ENCODE data around the gene ACTN1. TPM values are rescaled to one million over a fixed set of nuclear protein-coding genes. Genes with fewer than 3 reads are reported as not detected.

The ACTN1 gene
- total and polyA plus RNA-seq, 3 donors from 2014 or later = 51.0 to 82.3 (median 69.5) TPM

DNA sequence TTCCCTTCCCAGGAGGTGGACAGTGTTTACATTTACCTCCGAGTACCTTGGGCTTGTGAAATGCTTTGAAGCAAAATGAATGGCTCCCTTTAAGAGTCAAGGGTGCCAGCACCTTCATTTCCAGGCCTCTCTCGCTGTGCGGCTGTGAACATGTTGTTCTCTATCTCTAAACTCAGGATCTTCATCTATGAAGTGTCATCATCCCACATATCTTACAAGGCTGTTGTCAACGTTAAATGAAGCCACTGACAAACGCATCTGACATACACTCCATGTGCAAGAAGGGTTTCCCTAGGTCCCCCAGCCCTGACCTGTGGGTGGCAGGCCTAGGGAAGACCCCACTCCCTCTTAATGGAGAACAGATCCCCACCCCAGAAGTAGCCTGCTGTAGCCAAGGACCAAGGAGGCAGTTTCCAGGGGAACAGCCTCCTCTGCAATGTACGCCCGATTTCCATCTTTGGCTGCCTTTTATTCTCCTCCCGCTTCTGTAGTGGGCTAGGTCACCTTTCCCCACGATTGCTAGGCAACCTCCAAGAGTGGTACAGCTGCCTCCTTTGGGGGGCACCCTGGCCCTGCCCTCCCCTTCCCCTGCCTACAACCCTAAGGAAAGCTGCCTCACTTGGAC, 7.6 kb downstream of the ACTN1 start:
- no peaks in the 10 kb centered on the region for H3K9me3 ChIP-seq
- H3K36me3 ChIP-seq (ENCODE audit: low read depth, missing control alignments) = no peaks in the 10 kb centered on the region
- H3K4me1 ChIP-seq = peaks cover 44% of the 10 kb centered on the region
- no peak for DNase-seq
- TF ChIP-seq POLR2A (IDR thresholded peaks at IDR 0.05) (no peak), CTCF (IDR thresholded peaks at IDR 0.05) (no peak)
- no peak overlapping the region for H3K27ac ChIP-seq
- intact Hi-C loops (cut with DNase I; ENCODE audit: low total_unique reads) = no loop called here
- H3K27me3 ChIP-seq = no peaks in the 10 kb centered on the region
- 77 to 83% methylated on average over 9 of the region's 9 CpGs for WGBS, 2 donors
- H3K4me3 ChIP-seq = no peak overlapping the region

DNA sequence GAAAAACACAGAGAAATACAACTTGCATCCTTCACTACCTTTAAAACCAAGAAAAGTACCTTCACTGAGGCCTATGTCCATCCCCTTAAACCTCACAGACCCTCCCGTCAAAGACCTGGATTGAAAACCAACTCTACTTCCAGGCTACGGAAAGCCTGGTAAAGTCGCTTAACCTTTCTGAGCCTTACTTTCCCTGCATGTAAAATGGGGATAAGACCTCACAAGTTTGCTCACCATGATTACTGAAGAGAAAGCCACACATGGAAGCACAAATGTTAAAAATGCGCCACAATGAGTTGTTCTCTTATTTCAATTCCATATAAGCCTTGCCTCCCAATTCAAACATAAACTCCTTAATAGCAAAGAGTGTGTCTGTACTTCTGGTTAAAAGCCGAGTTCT, 8.4 kb downstream of the ACTN1 start:
- TF ChIP-seq CTCF (IDR thresholded peaks at IDR 0.05) (no peak), POLR2A (IDR thresholded peaks at IDR 0.05) (no peak)
- H3K27ac ChIP-seq = no peak overlapping the region
- H3K4me1 ChIP-seq = peaks cover 39% of the 10 kb centered on the region
- intact Hi-C loops (cut with DNase I; ENCODE audit: low total_unique reads) = no loop called here
- no peak for DNase-seq
- H3K9me3 ChIP-seq = no peaks in the 10 kb centered on the region
- WGBS, 2 donors = 72 to 83% methylated on average over 5 of the region's 5 CpGs
- no peak overlapping the region for H3K4me3 ChIP-seq
- H3K27me3 ChIP-seq = no peaks in the 10 kb centered on the region
- H3K36me3 ChIP-seq (ENCODE audit: low read depth, missing control alignments) = no peaks in the 10 kb centered on the region

DNA sequence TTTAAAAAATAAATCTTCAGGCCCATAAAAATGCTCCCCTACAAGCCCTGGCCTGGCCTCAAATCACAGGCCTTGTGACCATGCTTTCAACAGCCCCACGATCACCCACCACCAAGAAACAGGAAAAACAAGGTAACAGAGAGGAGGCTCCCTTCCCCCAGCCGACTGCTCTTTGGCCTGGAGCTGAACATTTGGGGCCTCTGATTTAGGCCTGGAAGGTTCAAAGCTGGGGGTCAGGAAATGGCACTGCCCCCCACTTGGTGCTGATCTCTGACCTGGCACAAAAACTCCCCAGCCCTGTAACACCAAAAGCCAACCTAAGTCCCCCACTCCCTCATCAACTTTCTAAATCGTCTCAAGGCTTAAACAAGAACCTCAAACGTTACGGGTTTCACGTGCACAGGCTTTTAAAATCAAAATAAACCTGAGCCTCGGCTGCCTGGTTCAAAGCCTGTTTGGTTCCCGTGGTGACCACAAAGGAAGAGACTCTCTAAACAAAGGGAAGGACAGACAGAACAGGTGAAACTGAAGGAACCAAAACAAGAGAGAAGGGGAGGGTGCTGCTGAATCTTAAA, 9.0 kb downstream of the ACTN1 start:
- Histone ChIP-seq H3K27me3 (no peaks in the 10 kb centered on the region), H3K36me3 (ENCODE audit: low read depth, missing control alignments) (no peaks in the 10 kb centered on the region), H3K9me3 (no peaks in the 10 kb centered on the region), H3K27ac (peak overlapping the region; percentile 3 to 20), H3K4me1 (peaks cover 45% of the 10 kb centered on the region), H3K4me3 (no peak overlapping the region)
- no peak for TF ChIP-seq POLR2A (IDR thresholded peaks at IDR 0.05)
- no peak for TF ChIP-seq CTCF (IDR thresholded peaks at IDR 0.05)
- WGBS, 2 donors = 50 to 53% methylated on average over 8 of the region's 8 CpGs
- intact Hi-C loops (cut with DNase I; ENCODE audit: low total_unique reads) = no loop called here
- DNase-seq = no peak

- Histone ChIP-seq H3K4me3 (no peak overlapping the region), H3K4me1 (peaks cover 50% of the 10 kb centered on the region), H3K27ac (peak overlapping the region; percentile 3 to 20), H3K36me3 (ENCODE audit: low read depth, missing control alignments) (no peaks in the 10 kb centered on the region), H3K9me3 (no peaks in the 10 kb centered on the region), H3K27me3 (no peaks in the 10 kb centered on the region)
- no peak for DNase-seq
- intact Hi-C loops (cut with DNase I; ENCODE audit: low total_unique reads) = no loop called here
- TF ChIP-seq CTCF (IDR thresholded peaks at IDR 0.05) = no peak
- TF ChIP-seq POLR2A (IDR thresholded peaks at IDR 0.05) = no peak
- WGBS, 2 donors = 48 to 51% methylated on average over 12 of the region's 12 CpGs
Measured at GRCh38 chr14:68969278-68970033, 9.6 kb downstream of the ACTN1 start.
